Gastroesophageal sphincter (tissue), 3 donors: ENCODE results near the gene ADAMTSL2.

Experiments used
- CTCF ChIP-seq, 4 experiments: fragments of 200-600 bp in 2 of 4; fragments of 450-650 bp in 2 of 4; sonication (generic) in 1 of 4; IDR thresholded peaks; one replicate each; pipeline ENCODE4 v1.5.1; 2017 to 2019; ENCODE audit warnings: antibody characterized with exemption in 4 of 4, mild to moderate bottlenecking in 2 of 4, moderate library complexity in 2 of 4
- POLR2AphosphoS5 ChIP-seq: sonication (generic); formaldehyde crosslinking; IDR thresholded peaks from one replicate; pipeline ENCODE4 v1.6.1; 2017; ENCODE audit warnings: antibody characterized with exemption

- no peak for TF ChIP-seq CTCF (IDR thresholded peaks at IDR 0.05)
- no peak for TF ChIP-seq POLR2AphosphoS5
Observed at GRCh38 chr9:133505186-133505830, 29.2 kb upstream of the ADAMTSL2 start.
